SU-DHL-6 (cell line): Measurements from ENCODE around the gene SPTLC2.

Experiments
- CTCF ChIP-seq: fragments of 200-600 bp; sonication (generic); IDR thresholded peaks from one replicate; pipeline ENCODE4 v1.5.1; 2017; ENCODE audit warnings: antibody characterized with exemption, mild to moderate bottlenecking, low read length, moderate library complexity; ENCODE audit not compliant: insufficient read depth, poor library complexity, severe bottlenecking
- EZH2phosphoT487 ChIP-seq: fragments of 200-600 bp; sonication (generic), shearing (Covaris generic); conservative IDR thresholded peaks from 2 replicates; pipeline ENCODE4 v1.6.1; 2018; ENCODE audit warnings: mild to moderate bottlenecking, antibody characterized with exemption, low read length, moderate library complexity, mixed read lengths

GRCh38 chr14:77565994-77566305 is 50.5 kb downstream of the SPTLC2 start:
- no peak for TF ChIP-seq CTCF
- no peak for TF ChIP-seq EZH2phosphoT487
